Measurements from ENCODE around the gene IL15RA.
"Not testable (repeated sequence)": the region's sequence is repeated elsewhere in the genome, so short reads cannot be mapped to it uniquely, and the experiment has no call there.

IL15RA gene

GRCh38 chr10:5965266-5965665 lies 12.1 kb downstream of the IL15RA start:
- TF ChIP-seq ZFX (IDR thresholded peaks at IDR 0.05) = no peak
- TF ChIP-seq, protein P1, sequence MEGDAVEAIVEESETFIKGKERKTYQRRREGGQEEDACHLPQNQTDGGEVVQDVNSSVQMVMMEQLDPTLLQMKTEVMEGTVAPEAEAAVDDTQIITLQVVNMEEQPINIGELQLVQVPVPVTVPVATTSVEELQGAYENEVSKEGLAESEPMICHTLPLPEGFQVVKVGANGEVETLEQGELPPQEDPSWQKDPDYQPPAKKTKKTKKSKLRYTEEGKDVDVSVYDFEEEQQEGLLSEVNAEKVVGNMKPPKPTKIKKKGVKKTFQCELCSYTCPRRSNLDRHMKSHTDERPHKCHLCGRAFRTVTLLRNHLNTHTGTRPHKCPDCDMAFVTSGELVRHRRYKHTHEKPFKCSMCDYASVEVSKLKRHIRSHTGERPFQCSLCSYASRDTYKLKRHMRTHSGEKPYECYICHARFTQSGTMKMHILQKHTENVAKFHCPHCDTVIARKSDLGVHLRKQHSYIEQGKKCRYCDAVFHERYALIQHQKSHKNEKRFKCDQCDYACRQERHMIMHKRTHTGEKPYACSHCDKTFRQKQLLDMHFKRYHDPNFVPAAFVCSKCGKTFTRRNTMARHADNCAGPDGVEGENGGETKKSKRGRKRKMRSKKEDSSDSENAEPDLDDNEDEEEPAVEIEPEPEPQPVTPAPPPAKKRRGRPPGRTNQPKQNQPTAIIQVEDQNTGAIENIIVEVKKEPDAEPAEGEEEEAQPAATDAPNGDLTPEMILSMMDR (conservative IDR thresholded peaks at IDR 0.05) = no peak
- no peak overlapping the region for H3K27ac ChIP-seq

GRCh38 chr10:5964736-5965135 lies 12.6 kb downstream of the IL15RA start:
- H3K27ac ChIP-seq = no peak overlapping the region
- TF ChIP-seq ZFX (IDR thresholded peaks at IDR 0.05) = no peak
- TF ChIP-seq, protein P1 (conservative IDR thresholded peaks at IDR 0.05) = no peak

DNA sequence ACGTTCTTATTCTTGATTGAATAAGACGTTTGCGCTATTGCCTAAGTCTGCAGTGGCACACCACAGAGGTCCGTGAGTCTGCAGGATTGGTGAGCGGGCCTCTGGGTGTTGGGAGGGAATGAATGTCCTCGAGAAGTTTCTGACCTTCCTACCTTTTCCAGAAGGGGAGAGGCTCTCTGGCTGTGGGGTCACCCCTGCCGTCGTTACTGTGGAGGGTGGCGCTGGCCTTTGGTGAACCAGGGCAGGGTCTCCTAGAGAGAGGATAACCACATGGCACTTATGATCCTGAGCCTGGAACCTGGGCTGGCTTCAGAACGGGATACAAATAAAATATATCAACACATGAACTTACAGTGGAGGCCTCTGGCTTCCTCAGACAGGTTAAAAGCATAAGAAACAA lies 13.8 kb downstream of the IL15RA start:
- no peak overlapping the region for H3K27ac ChIP-seq
- TF ChIP-seq ZFX (IDR thresholded peaks at IDR 0.05) = no peak
- TF ChIP-seq, protein P1 (conservative IDR thresholded peaks at IDR 0.05) = no peak

- no peak for TF ChIP-seq ZFX (IDR thresholded peaks at IDR 0.05)
- TF ChIP-seq, protein P1 (conservative IDR thresholded peaks at IDR 0.05) = no peak
Measured at GRCh38 chr10:5963071-5963470, 14.3 kb downstream of the IL15RA start.

GRCh38 chr10:5962358-5962940 lies 14.9 kb downstream of the IL15RA start:
- not testable (repeated sequence) for H3K27ac ChIP-seq

More at GRCh38 chr10:5963071-5963470, 14.3 kb downstream of the IL15RA start:
- H3K27ac ChIP-seq = no peak overlapping the region

GRCh38 chr10:5961405-5962100 lies 15.8 kb downstream of the IL15RA start:
- no peak overlapping the region for H3K27ac ChIP-seq
- TF ChIP-seq ZFX (IDR thresholded peaks at IDR 0.05) = no peak
- TF ChIP-seq, protein P1 (conservative IDR thresholded peaks at IDR 0.05) = no peak

DNA sequence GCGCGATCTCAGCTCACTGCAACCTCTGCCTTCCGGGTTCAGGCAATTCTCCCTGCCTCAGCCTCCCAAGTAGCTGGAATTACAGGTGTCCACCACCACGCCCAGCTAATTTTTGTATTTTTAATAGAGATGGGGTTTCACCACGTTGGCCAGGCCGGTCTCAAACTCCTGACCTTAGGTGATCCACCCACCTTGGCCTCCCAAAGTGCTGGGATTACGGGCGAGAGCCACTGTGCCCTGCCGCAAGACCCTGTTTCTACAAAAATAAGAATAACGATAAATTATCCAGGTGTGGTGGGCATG lies 16.4 kb downstream of the IL15RA start:
- not testable (repeated sequence) for H3K27ac ChIP-seq

GRCh38 chr10:5960070-5960972 lies 17.0 kb downstream of the IL15RA start:
- no peak overlapping the region for H3K27ac ChIP-seq
- TF ChIP-seq ZFX (IDR thresholded peaks at IDR 0.05) = no peak
- TF ChIP-seq, protein P1 (conservative IDR thresholded peaks at IDR 0.05) = no peak
